Ovary (tissue), 3 donors: ENCODE data around the gene PIGS.

Source experiments
- CTCF ChIP-seq, 3 donors: fragments of 450-650 bp in 2 of 3; fragments of 200-600 bp in 1 of 3; IDR thresholded peaks; one replicate each; pipeline versions ENCODE4 v1.5.1 to v1.8.0; 2016 to 2022; ENCODE audit warnings: antibody characterized with exemption in 3 of 3, mild to moderate bottlenecking in 1 of 3
- POLR2A ChIP-seq: fragments of 450-650 bp; IDR thresholded peaks from one replicate; pipeline ENCODE4 v1.6.1; 2017; ENCODE audit warnings: antibody characterized with exemption, mild to moderate bottlenecking, moderate library complexity
- donor health status: DM: no; HTN: no; CAD: no.

DNA sequence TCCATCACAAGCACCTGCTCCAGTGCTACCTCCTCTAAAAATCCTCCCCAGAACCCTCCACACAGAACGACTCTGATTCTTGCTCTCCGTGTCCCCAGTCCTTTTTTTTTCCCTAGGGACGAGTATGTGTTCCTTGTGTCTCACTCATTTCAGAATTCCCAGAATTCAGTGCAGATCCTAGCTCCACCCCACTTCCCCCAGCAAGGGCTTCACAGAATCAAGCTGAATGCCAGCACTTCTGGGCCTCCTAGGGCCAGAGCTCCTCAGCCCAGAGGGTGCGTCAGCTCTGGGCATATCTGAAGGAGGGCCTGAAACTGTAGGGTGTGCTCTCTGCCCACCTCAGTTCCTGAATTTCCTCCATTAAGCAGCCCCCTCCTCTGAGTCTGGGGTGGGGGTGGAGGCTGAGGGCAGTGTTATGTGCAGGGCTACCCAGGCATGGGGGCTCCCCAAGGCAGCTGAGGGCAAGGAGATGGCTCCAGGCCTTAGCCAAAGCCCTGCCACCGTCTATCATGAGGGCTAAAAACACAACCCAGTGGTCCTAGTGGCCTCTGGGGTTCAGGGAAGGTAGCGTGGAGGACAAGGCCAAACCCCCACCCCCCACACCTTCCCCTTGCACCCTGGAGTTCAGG is 25.4 kb downstream of the PIGS start:
- TF ChIP-seq CTCF (IDR thresholded peaks at IDR 0.05) (no peak), POLR2A (no peak)
